Body of pancreas (tissue), 4 donors: ENCODE results near the gene TAPBPL. TPM values are rescaled to one million over a fixed set of nuclear protein-coding genes. Genes with fewer than 3 reads are reported as not detected.
"Not testable (repeated sequence)": the region's sequence is repeated elsewhere in the genome, so short reads cannot be mapped to it uniquely, and the experiment has no call there.

Experiments
- ATAC-seq: fragments of 150-250 bp; one replicate; pipeline ENCODE4 v1.9.1; 2016
- DNase-seq, 4 donors: peaks; one replicate each; pipeline ENCODE4 v3.0.0-alpha.2; 2019
- H3K27ac ChIP-seq, 4 donors: fragments of 200-600 bp; sonication (generic); 1 replicate in 3 of 4; 2 replicates in 1 of 4; pipeline versions ENCODE4 v1.5.1 to v1.6.1; 2016 to 2019; ENCODE audit warnings: mild to moderate bottlenecking in 1 of 4, mixed read lengths in 1 of 4, moderate library complexity in 1 of 4
- H3K27me3 ChIP-seq, 2 donors: fragments of 200-600 bp; sonication (generic); one replicate each; pipeline ENCODE4 v1.6.0; 2016; ENCODE audit warnings: mild to moderate bottlenecking in 1 of 2
- H3K36me3 ChIP-seq, 2 donors: fragments of 200-600 bp; sonication (generic); replicated peaks in 1 of 2; 2 replicates each; pipeline ENCODE4 v1.5.1; 2016; ENCODE audit warnings: low read depth in 2 of 2; ENCODE audit not compliant: insufficient read depth in 1 of 2
- H3K4me1 ChIP-seq: fragments of 200-600 bp; sonication (generic); one replicate; pipeline ENCODE4 v1.6.0; 2016
- H3K4me3 ChIP-seq, 2 donors: fragments of 200-600 bp; sonication (generic); 1 replicate in 1 of 2; 2 replicates in 1 of 2; pipeline ENCODE4 v1.5.1; 2016 to 2019
- H3K9me3 ChIP-seq, 3 donors: fragments of 200-600 bp; sonication (generic); 1 replicate in 2 of 3; 2 replicates in 1 of 3; pipeline ENCODE4 v1.5.1; 2016
- POLR2A ChIP-seq, 3 donors: fragments of 450-650 bp; IDR thresholded peaks; one replicate each; pipeline ENCODE4 v1.6.1; 2016; ENCODE audit warnings: antibody characterized with exemption in 3 of 3, mild to moderate bottlenecking in 2 of 3
- WGBS, 2 donors: methylation state at CpG; one replicate each; pipeline ENCODE4 v1.1.5; 2017; 5-methylcytosine and 5-hydroxymethylcytosine counted together
- intact Hi-C: fragments of 100-400 bp; cut with DNase I; formaldehyde crosslinking; loops from one replicate; pipeline ENCODE4 v1.15.1; 2023
- total RNA-seq, 2 donors: library from RNA; depleted of rRNA; stranded (reverse); fragments of >200 nt; gene quantifications; one replicate each; pipeline ENCODE4 v1.1.0, GENCODE V29; 2016
- TF ChIP-seq, protein P1 (sequence below), 7 experiments: fragments of 450-650 bp in 4 of 7; fragments of 200-600 bp in 3 of 7; sonication (generic) in 3 of 7; IDR thresholded peaks; one replicate each; pipeline ENCODE4 v1.5.1; 2016 to 2019; ENCODE audit warnings: antibody characterized with exemption in 7 of 7

The TAPBPL gene
- total RNA-seq, 2 donors from 2014 or later, result 14.5 to 36.3 TPM

DNA sequence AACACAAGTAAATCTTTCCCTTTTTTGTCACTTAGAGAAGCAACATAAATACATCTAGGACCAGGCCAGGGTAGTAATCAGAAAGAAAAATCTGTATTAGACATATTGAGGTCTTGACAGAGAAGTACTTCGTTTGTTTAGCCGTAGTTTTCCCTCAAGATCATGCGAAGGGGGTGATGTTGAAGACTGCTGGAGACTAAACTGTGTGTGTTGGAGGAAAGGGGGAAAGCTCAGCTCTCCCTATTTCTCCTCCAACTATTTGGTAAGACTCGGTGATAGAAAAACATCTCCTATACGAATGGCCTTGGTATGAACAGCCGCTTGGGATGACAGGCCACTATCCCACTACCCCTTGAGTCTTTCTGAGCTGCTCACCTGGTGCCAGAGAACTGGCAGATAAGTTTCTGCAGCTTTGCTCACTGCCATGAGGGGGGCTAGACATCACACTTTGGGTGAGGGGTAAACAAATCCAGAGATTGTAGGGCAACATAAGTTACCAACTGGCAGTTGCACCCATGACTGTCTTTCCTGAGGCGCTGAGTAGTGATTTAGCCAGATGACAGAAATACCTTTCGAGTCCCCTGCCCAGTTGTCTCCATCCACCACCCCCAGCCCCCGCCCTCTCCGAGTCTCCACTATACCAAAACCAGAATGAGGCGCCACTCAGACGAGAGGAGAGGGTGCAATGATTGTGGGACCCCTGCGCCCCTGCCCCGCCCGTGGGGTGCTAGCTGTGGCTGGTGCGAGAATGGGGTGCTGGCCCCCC lies 17.9 kb downstream of the TAPBPL start:
- ATAC-seq (no peak), DNase-seq (no peak)
- Histone ChIP-seq H3K9me3 (no peaks in the 10 kb centered on the region), H3K27ac (peak overlapping the region; percentile 79 to 94 (median 84)), H3K4me1 (peaks cover 29% of the 10 kb centered on the region), H3K36me3 (no peaks in the 10 kb centered on the region), H3K27me3 (no peaks in the 10 kb centered on the region), H3K4me3 (peak overlapping the region; percentile 56 to 59)
- intact Hi-C loops, result no loop called here
- 21 to 29% methylated on average over 9 to 16 of the region's 16 CpGs for WGBS, 2 donors
- TF ChIP-seq, protein P1, sequence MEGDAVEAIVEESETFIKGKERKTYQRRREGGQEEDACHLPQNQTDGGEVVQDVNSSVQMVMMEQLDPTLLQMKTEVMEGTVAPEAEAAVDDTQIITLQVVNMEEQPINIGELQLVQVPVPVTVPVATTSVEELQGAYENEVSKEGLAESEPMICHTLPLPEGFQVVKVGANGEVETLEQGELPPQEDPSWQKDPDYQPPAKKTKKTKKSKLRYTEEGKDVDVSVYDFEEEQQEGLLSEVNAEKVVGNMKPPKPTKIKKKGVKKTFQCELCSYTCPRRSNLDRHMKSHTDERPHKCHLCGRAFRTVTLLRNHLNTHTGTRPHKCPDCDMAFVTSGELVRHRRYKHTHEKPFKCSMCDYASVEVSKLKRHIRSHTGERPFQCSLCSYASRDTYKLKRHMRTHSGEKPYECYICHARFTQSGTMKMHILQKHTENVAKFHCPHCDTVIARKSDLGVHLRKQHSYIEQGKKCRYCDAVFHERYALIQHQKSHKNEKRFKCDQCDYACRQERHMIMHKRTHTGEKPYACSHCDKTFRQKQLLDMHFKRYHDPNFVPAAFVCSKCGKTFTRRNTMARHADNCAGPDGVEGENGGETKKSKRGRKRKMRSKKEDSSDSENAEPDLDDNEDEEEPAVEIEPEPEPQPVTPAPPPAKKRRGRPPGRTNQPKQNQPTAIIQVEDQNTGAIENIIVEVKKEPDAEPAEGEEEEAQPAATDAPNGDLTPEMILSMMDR (IDR thresholded peaks at IDR 0.05), result no peak
- no peak for TF ChIP-seq POLR2A (IDR thresholded peaks at IDR 0.05)

DNA sequence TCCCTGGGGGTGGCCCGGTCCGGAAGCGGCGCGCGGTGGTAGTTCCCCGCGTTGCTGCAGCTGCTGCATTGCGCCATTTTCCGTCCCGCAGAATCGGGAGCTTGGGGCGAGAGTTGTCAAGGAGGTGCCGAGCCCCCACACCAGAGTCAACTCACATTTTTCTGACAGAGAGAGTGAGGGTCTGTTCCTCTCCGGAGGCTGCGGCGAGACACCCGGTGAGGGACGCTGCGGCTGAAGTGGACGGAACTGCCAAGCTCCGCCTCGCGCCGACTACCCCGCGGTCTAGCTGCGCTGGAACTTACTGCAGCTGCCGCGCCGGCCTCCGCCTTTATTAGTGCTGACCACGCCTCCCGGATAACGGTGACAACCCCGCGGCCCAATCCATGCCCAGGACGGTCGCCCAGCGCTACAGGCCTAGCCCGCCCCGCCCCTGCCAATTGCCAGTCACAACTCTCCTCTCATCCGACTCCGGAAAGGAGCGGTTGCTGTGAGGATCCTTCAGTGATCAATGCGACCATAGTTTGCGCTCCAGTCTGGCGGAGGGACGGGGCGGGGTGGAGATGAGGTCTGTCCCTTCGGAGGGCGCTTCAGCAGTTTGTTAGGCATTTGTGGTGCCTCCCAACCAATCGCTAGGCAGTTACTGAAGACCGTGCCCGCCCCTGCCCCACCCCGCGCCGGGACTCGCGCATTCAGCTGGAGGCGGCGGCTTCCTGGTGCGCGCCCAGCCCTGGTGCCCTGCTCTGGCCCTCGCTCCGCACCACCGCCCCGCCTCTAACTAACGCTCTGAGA lies 18.7 kb downstream of the TAPBPL start, which contains the start of gene VAMP1:
VAMP1 (minus strand) TSS at position 303 of the 789 bp plus-strand sequence; CDS start at position 157, 146 bp downstream.
- intact Hi-C loops, result no loop called here
- ATAC-seq, result peak; percentile 96
- peak; percentile 97 to 98 (median 98) for DNase-seq
- H3K27me3 ChIP-seq, result no peaks in the 10 kb centered on the region
- H3K36me3 ChIP-seq, result no peaks in the 10 kb centered on the region
- WGBS, 2 donors, result 0 to 1% methylated on average over 7 to 66 of the region's 69 CpGs
- H3K4me3 ChIP-seq, result peak within 1 kb of the TSS; percentile 56 to 59
- TF ChIP-seq POLR2A (IDR thresholded peaks at IDR 0.05), result peak; percentile 98 to 99 (median 99)
- TF ChIP-seq, protein P1 (IDR thresholded peaks at IDR 0.05), result peak in 4 of 7 experiments; percentile 8 to 42 (median 37)
- H3K4me1 ChIP-seq, result peaks cover 29% of the 10 kb centered on the region
- peak within 1 kb of the TSS; percentile 79 to 94 (median 84) for H3K27ac ChIP-seq
- H3K9me3 ChIP-seq, result no peaks in the 10 kb centered on the region

DNA sequence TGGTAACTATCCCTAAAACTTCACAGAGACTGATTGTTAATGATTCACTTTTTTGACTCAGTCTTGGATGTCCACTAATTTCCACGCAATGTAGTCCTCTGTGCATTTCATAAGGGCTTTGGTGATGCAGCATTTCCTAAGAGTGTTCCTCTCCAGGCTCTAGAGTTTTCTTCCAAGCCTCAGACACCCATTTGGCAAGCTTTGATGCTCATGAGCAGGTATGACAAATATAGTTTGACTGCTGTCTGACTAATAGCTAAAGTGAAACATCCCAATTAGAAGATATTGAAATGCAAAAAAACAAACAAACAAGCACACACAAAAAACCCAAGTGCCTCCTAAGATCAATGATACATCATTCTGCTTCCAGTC lies 20.1 kb downstream of the TAPBPL start:
- H3K4me1 ChIP-seq, result peaks cover 29% of the 10 kb centered on the region
- ATAC-seq (no peak), DNase-seq (no peak)
- no peak overlapping the region for H3K27ac ChIP-seq
- WGBS, 2 donors, result 71 to 86% methylated on average over 1 of the region's 1 CpG
- H3K4me3 ChIP-seq, result no peak overlapping the region
- no peaks in the 10 kb centered on the region for H3K9me3 ChIP-seq
- TF ChIP-seq, protein P1 (IDR thresholded peaks at IDR 0.05), result no peak
- TF ChIP-seq POLR2A (IDR thresholded peaks at IDR 0.05), result no peak
- no peaks in the 10 kb centered on the region for H3K27me3 ChIP-seq
- no peaks in the 10 kb centered on the region for H3K36me3 ChIP-seq
- intact Hi-C loops, result no loop called here

DNA sequence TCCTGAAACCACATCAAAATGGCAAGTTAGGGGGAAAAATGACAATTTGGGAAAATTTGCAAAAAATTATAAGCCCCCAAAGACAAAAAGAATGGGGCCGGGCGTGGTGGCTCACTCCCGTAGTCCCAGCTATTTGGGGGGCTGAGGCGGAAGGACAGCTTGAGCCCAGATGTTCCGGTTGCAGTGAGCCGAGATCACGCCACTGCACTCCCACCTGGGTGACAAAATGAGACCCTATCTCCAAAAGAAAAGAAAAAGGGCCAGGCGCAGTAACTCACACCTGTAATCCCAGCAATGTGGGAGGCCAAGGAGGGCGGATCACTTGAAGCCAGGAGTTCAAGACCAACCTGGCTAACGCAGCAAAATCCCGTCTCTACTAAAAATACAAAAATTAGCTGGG lies 20.6 kb downstream of the TAPBPL start:
- 74 to 78% methylated on average over 10 to 11 of the region's 11 CpGs for WGBS, 2 donors
- ATAC-seq, result no peak
- intact Hi-C loops, result no loop called here

DNA sequence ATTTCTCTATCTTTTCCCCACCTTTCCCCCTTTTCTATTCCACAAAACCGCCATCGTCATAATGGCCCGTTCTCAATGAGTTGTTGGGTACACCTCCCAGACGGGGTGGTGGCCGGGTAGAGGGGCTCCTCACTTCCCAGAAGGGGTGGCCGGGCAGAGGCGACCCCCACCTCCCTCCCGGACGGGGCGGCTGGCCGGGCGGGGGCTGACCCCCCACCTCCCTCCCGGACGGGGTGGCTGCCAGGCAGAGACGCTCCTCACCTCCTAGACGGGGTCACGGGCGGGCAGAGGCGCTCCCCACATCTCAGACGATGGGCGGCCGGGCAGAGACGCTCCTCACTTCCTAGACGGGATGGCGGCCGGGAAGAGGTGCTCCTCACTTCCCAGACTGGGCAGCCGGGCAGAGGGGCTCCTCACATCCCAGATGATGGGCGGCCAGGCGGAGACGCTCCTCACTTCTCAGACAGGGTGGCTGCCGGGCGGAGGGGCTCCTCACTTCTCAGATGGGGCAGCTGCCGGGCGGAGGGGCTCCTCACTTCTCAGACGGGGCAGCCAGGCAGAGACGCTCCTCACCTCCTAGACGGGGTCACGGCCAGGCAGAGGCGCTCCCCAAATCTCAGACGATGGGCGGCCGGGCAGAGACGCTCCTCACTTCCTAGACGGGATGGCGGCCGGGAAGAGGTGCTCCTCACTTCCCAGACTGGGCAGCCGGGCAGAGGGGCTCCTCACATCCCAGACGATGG lies 23.6 kb downstream of the TAPBPL start:
- H3K36me3 ChIP-seq, H3K9me3 ChIP-seq, H3K27me3 ChIP-seq, H3K4me3 ChIP-seq, ATAC-seq, H3K27ac ChIP-seq, intact Hi-C loops, DNase-seq, H3K4me1 ChIP-seq: not testable (repeated sequence)
- 81 to 83% methylated on average over 7 to 34 of the region's 48 CpGs for WGBS, 2 donors

More for the DNA sequence above, 20.6 kb downstream of the TAPBPL start:
- no peaks in the 10 kb centered on the region for H3K9me3 ChIP-seq
- H3K36me3 ChIP-seq, result no peaks in the 10 kb centered on the region
- H3K27ac ChIP-seq, result no peak overlapping the region
- H3K4me1 ChIP-seq, result peaks cover 29% of the 10 kb centered on the region
- no peaks in the 10 kb centered on the region for H3K27me3 ChIP-seq
- no peak for TF ChIP-seq POLR2A (IDR thresholded peaks at IDR 0.05)
- TF ChIP-seq, protein P1 (IDR thresholded peaks at IDR 0.05), result no peak
- no peak overlapping the region for H3K4me3 ChIP-seq
- DNase-seq, result no peak
